ENCODE measurements around the gene LRMDA. TPM values are rescaled to one million over a fixed set of nuclear protein-coding genes. Genes with fewer than 3 reads are reported as not detected.

The LRMDA gene
- total and polyA plus RNA-seq, 2 of the 13 experiments (the other 11 are each of a cell fraction or from before 2014, with no cell fraction given) = 13.4 to 22.0 TPM

GRCh38 chr10:76331742-76332141 is 900.3 kb downstream of the LRMDA start:
- 88% methylated on average over 4 of the region's 4 CpGs for WGBS (ENCODE audit: low lambda C conversion rate)
- Histone ChIP-seq H3K4me2 (ENCODE audit: low read depth, low read length) (no peak overlapping the region), H3K4me1 (ENCODE audit: insufficient read depth, low read length) (peaks cover 43% of the 10 kb centered on the region), H3K27me3 (ENCODE audit: control insufficient read depth in 1 of 2, insufficient read depth in 2 of 2, low read length in 2 of 2) (no peaks in the 10 kb centered on the region), H3K4me3 (replicated peaks in 1 of 3; ENCODE audit: insufficient read depth in 1 of 3, low read depth in 2 of 3, low read length in 3 of 3) (no peak overlapping the region), H3K79me2 (ENCODE audit: insufficient read depth, low read length) (no peaks in the 10 kb centered on the region), H3K9me3 (ENCODE audit: low read length) (no peaks in the 10 kb centered on the region), H3K27ac (ENCODE audit: extremely low read length, insufficient read depth, low read length) (no peak overlapping the region), H2AFZ (ENCODE audit: low read length) (no peak overlapping the region), H4K20me1 (ENCODE audit: insufficient read depth, low read length) (no peaks in the 10 kb centered on the region), H3K9ac (ENCODE audit: insufficient read depth, low read depth, low read length) (no peak overlapping the region), H3K36me3 (replicated peaks in 1 of 2; ENCODE audit: control insufficient read depth in 1 of 2, insufficient read depth in 2 of 2, low read length in 2 of 2) (no peaks in the 10 kb centered on the region)
- no peak for FAIRE-seq
- CTCF ChIA-PET (ENCODE audit: low intra/inter-chr PET ratio, low total read pairs) = no interaction called here
- no peak for DNase-seq (ENCODE audit: low spot score)
- in situ Hi-C loops (cut with HindIII; ENCODE audit: extremely low pct_ligation_motif_present, low pct_unique_long_range_greater_than_20kb) = no loop called here
- BruUV-seq (replicated peaks) = no TSS peak
- intact Hi-C loops (cut with micrococcal nuclease; ENCODE audit: unreplicated experiment) = no loop called here
- ATAC-seq = no peak
- POLR2A ChIA-PET = no interaction called here
- TF ChIP-seq ZNF230 (CRISPR knock-in tag; IDR thresholded peaks at IDR 0.05) (no peak), IKZF1 (IDR thresholded peaks at IDR 0.05) (no peak), NR2F6 (IDR thresholded peaks at IDR 0.05) (no peak), NR2F6 (CRISPR knock-in tag; IDR thresholded peaks at IDR 0.05) (no peak), ZNF296 (CRISPR knock-in tag; conservative IDR thresholded peaks at IDR 0.05) (no peak), HNF1B (CRISPR knock-in tag; IDR thresholded peaks at IDR 0.05) (no peak), ZNF800 (CRISPR knock-in tag; IDR thresholded peaks at IDR 0.05) (no peak), ZNF552 (CRISPR knock-in tag; IDR thresholded peaks at IDR 0.05; ENCODE audit: borderline replicate concordance) (no peak), MTF1 (CRISPR knock-in tag; IDR thresholded peaks at IDR 0.05) (no peak), TBP (CRISPR knock-in tag; IDR thresholded peaks at IDR 0.05) (no peak), ZNF263 (CRISPR knock-in tag; IDR thresholded peaks at IDR 0.05) (no peak), ZNF549 (CRISPR knock-in tag; IDR thresholded peaks at IDR 0.05) (no peak)
- TF ChIP-seq, protein P1, sequence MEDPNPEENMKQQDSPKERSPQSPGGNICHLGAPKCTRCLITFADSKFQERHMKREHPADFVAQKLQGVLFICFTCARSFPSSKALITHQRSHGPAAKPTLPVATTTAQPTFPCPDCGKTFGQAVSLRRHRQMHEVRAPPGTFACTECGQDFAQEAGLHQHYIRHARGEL (CRISPR knock-in tag; IDR thresholded peaks at IDR 0.05) = no peak

All from HepG2 (cell line).